ENCODE data around the gene SKA2.
"Not testable (repeated sequence)": the region's sequence is repeated elsewhere in the genome, so short reads cannot be mapped to it uniquely, and the experiment has no call there.

SKA2 gene

DNA sequence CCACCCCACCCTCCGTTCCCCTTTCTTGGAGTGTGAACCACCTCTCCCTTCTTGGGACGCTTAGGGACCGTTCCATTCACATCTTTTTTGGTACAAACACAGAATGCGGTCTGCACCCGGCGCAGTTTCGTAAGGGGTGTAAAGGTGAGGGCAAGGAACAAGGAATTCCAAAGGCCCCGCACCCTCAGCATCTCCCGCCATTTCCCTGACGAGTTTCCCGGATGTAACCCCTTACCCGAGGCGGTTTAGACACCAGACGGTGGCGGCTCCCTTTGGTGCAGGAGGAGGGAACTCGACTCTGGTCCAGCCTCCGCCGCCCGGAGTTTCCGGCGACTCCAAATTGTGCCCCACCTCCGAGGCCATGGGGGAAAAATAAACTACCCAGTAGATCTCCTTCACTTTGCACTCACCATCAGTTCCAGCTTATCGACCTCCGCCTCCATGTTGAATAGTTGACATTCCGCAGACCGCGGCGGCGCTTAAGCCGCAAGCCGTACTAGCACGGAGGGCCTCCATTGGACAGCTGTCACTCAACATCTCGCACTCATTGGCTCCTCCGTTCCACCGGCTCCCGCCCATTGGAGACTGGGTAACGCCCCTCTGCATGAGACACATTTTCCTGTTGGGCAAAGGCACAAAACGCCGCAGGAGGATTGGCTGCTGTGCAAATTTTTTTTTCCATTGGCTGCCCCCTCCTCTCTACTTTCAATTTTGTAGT, at the start of gene SKA2:
Gene SKA2 (minus strand): TSS at position 466 of the 718 bp plus-strand sequence. CDS start 23 bp downstream, at position 443.
- DNase-seq (ENCODE audit: low spot score) = peak; percentile 100

- no peak for DNase-seq (ENCODE audit: low spot score)
These were observed 47.3 kb upstream of the SKA2 start for GRCh38 chr17:59202320-59202719.

DNA sequence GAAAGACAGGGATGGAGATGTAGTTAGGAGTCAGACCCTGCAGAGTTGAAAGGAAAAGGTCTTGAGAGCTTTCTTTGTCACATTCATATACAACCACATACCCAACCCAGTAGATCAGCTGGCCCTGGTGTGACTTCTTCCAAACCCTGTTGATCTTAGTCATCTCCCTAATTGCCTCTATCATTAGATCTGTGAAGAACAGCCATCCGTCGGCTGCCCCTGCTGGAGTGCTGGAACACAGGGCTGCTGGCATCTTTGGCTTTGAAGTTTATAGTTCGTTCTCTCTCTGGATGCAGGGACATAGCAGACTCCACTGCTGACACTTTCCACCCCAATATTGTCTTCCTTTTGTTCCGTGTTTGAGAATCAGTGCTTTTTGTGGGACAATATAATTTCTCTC, 44.4 kb upstream of the SKA2 start:
- DNase-seq (ENCODE audit: low spot score) = no peak

DNA sequence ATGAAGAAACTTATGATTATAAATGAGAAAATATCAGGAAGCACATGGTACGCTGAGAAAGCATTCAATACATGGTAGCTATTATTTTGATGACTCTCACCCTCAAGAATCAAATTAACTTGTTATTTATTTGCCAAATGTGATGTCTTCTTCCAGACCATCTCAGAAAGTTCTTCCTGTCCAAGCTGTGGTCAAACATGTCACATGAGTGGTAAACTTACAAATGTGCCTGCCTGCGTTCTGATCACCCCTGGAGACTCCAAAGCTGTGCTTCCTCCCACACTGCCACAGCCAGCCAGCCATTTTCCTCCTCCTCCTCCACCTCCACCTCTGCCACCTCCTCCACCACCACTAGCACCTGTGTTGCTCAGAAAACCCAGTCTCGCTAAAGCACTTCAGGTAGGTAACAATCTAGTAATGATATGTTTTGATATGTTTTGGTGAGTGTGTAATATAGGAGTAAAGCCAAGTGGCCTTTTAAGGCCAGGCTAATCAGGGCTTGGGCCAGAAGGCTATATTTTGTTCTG, 38.4 kb upstream of the SKA2 start:
- DNase-seq (ENCODE audit: low spot score) = no peak

GRCh38 chr17:59190806-59191205, 35.8 kb upstream of the SKA2 start:
- DNase-seq (ENCODE audit: low spot score) = no peak

DNA sequence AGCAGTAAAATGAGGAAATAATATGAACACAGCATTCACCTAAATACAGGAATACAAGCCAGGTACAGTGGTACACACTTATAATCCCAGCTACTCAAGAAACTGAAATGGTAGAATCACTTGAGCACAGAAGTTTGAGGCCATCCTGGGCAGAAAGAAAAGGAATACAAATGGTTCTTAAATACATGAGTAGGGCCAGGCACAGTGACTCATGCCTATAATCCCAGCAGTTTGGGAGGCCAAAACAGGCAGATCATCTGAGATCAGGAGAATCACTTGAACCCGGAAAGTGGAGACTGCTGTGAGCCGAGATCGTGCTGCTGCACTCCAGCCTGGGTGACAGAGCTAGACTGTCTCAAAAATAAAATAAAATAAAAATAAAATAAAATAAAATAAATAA, 31.9 kb upstream of the SKA2 start:
- no peak for DNase-seq (ENCODE audit: low spot score)

- no peak for DNase-seq (ENCODE audit: low spot score)
These were observed 31.0 kb upstream of the SKA2 start for GRCh38 chr17:59185997-59186396.

GRCh38 chr17:59181481-59181880, 26.5 kb upstream of the SKA2 start:
- no peak for DNase-seq (ENCODE audit: low spot score)

GRCh38 chr17:59180626-59181025, 25.6 kb upstream of the SKA2 start:
- no peak for DNase-seq (ENCODE audit: low spot score)

- DNase-seq (ENCODE audit: low spot score) = not testable (repeated sequence)
These were observed 24.6 kb upstream of the SKA2 start for GRCh38 chr17:59179601-59180000.

GRCh38 chr17:59178266-59178985, 23.4 kb upstream of the SKA2 start:
- DNase-seq (ENCODE audit: low spot score) = no peak

DNA sequence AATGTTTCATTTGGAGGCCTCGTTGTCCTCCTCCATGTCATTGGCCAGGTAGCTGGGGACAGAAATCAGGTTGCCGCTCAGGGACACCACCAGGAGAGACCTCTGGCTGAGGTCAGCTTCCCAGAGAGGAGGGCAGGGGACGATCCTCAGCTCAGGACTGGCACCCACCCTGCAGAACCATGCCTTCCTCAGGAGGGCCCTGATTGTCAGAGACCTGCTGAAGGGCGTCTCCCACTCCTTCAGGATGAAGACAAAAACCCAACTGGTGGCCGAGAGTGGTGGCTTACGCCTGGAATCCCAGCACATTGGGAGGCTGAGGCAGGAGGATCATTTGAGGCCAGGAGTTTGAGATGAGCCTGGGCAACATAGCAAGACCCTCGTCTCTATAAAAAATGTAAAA, 20.1 kb upstream of the SKA2 start:
- DNase-seq (ENCODE audit: low spot score) = no peak

DNA sequence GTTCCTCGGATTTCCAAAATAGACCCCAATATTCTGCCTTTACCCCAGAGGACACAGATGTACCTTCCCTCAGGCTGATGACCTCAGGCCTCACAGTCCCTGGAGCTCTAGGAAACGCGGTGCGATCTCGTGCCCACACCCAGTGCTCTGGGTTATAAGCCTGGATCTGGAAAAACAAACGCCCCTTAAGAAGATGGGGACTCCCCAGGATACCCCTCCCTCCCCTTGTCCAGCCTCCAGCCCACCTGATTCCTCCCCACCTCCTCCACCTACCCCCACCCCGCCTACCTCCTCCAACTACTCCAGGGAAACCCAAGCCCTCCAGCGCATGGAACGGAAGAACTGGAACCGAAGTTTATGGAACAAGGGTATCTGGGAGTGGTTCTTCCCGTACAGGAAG, 19.7 kb upstream of the SKA2 start:
- DNase-seq (ENCODE audit: low spot score) = no peak

DNA sequence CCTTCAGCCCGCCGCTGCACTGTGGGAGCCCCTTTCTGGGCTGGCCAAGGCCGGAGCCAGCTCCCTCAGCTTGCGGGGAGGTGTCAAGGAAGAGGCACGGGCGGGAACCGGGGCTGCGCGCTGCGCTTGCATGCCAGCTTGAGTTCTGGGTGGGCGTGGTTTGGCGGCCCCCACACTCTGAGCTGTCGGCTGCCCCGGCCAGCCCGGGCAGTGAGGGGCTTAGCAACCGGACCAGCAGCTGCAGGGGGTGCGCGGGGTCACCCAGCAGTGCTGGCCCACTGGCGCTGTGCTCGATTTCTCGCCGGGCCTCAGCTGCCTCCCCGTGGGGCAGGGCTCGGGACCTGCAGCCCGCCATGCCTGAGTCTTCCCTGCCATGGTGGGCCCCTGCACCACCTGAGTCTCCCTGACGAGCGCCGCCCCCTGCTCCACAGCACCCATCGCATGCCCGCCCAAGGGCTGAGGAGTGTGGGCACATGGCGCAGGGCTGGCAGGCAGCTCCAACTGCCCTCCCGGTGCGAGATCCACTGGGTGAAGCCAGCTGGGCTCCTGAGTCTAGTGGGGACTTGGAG, 17.5 kb upstream of the SKA2 start:
- no peak for DNase-seq (ENCODE audit: low spot score)

GRCh38 chr17:59167571-59168001, 12.6 kb upstream of the SKA2 start:
- no peak for DNase-seq (ENCODE audit: low spot score)

GRCh38 chr17:59165933-59166342, 11.0 kb upstream of the SKA2 start:
- DNase-seq (ENCODE audit: low spot score) = peak; percentile 72

DNA sequence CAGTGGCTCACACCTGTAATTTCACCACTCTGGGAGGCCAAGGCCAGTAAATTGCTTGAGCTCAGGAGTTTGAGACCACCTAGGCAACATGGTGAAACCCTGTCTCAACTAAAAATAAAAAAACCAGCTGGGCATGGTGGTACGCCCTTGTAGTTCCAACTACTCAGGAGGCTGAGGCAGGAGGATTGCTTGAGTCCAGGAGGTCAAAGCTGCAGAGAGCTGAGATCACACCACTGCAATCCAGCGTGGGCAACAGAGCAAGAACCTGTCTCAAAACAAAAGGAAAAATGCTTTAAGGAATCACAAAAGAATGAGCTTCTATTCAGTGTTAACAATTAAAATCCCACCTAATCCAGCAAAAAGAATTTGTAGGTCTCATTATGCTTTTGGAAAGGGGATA, 6.5 kb upstream of the SKA2 start:
- DNase-seq (ENCODE audit: low spot score) = no peak

DNA sequence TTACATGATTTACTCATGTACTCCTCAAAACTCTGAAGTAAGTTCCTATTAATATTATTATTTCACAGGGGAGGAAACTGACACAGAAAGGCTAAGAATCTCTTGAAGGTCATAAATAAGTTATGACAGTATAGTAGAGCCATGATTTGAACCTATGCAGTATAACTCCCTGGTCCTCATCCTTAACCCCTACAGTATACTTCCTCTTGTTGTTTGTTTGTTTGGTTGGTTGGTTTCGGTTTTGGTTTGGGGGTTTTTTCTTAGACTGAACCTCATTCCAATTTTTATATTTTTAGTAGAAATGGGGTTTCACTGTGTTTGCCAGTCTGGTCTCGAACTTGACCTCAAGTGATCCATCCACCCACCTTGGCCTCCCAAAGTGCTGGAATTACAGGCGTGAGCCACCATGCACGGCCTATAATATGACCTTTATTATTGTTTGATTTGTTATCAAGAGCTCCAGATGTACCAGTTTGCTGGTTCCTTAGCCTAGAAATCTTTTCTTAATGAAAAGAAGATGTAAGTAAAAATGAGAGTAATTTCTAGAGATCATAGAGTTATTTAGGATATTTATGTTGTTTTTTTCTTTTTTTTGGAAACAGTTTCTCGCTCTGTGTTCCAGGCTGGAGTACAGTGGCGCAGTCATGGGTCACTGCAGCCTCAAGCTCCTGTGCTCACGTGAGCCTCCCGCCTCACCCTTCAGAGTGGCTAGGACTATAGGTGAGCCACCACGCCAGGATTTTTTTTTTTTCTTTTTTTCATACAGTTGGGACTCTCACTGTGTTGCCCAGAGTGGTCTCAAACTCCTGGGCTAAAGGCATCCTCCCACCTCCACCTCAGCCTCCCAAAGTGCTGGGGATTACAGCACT, 5.4 kb upstream of the SKA2 start:
- DNase-seq (ENCODE audit: low spot score) = no peak

DNA sequence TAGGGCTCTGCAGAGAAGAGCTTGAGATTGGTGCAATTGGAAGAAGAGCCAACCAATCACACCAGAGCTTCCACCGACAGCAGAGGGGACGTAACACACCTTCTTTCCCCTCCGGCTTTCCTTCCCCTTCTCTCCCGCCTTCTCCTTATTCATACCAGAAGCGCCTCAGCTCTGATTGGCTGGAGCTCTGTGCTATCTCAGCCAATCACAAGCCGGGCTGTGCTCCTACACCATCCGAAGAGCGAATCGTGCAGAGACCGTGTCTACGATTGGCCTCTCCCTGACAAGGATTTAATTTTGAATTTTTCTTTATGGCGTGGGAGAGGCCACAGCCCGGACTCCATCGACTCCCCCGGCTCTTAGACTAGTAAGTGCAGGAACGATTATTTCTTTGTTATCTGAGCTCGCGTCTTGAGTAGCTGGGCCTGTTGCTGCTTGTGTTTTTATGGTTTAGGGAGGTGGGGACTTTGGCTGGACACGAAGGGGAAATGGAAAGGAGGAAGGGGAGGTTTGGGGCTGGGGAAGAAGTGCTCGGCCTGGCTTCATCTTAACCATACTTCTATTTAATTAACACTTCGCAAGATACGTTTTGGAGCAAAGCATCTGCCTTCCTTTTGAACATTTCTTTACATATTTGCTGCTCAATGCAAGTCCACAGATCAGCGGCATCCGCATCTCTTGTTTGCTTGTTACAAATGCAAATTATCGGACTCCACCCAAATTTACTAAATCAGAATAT, 622 bp upstream of the SKA2 start, which contains the start of gene PRR11:
Gene PRR11 (plus strand): TSS at position 308 of the 739 bp plus-strand sequence. CDS start 14,007 bp downstream, outside the sequence.
- no peak for DNase-seq (ENCODE audit: low spot score)

GRCh38 chr17:59154292-59154720, 680 bp downstream of the SKA2 start:
- peak; percentile 66 for DNase-seq (ENCODE audit: low spot score)

DNA sequence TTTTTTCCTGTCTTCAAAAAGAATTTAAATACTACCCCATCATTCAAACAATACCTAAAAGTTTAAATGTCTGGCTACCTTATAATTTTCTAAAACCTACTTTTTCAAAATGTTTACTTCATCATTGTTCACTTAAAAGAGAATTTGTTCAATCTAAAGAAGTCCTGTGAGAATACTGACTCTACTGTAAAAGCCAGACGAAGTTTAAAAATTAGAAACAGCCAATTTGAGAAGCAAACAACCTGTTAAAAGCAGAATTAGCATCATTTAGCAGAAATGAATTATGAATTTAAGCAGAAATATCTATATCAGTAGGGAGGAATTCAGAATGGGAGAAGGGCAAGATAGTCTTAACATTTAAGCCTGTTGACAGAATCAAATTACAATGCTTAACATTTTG, 2.1 kb downstream of the SKA2 start:
- no peak for DNase-seq (ENCODE audit: low spot score)
